Stimulated activated naive CD8-positive, alpha-beta T cell treated with anti-CD3 and anti-CD28 coated beads, Interleukin-15, Interleukin-2, amounts not matched to agents 100 ng/mL and 50 ng/mL, for 24 hours (primary cell): Measurements from ENCODE around the gene SELENON.

Experiments
- H3K27ac Mint-ChIP-seq: one replicate; pipeline ENCODE4 v1.8.0; 2021; ENCODE audit warnings: mild to moderate bottlenecking, mixed read lengths
- H3K27me3 Mint-ChIP-seq: one replicate; pipeline ENCODE4 v1.8.0; 2021; ENCODE audit warnings: mixed read lengths
- H3K36me3 Mint-ChIP-seq: one replicate; pipeline ENCODE4 v1.8.0; 2021; ENCODE audit warnings: low read depth, mixed read lengths
- H3K4me1 Mint-ChIP-seq: one replicate; pipeline ENCODE4 v1.8.0; 2021; ENCODE audit warnings: low read depth, mixed read lengths
- H3K4me3 Mint-ChIP-seq: one replicate; pipeline ENCODE4 v1.8.0; 2021; ENCODE audit warnings: mild to moderate bottlenecking, mixed read lengths
- H3K9me3 Mint-ChIP-seq: one replicate; pipeline ENCODE4 v1.8.0; 2021; ENCODE audit warnings: mixed read lengths

Gene SELENON

DNA sequence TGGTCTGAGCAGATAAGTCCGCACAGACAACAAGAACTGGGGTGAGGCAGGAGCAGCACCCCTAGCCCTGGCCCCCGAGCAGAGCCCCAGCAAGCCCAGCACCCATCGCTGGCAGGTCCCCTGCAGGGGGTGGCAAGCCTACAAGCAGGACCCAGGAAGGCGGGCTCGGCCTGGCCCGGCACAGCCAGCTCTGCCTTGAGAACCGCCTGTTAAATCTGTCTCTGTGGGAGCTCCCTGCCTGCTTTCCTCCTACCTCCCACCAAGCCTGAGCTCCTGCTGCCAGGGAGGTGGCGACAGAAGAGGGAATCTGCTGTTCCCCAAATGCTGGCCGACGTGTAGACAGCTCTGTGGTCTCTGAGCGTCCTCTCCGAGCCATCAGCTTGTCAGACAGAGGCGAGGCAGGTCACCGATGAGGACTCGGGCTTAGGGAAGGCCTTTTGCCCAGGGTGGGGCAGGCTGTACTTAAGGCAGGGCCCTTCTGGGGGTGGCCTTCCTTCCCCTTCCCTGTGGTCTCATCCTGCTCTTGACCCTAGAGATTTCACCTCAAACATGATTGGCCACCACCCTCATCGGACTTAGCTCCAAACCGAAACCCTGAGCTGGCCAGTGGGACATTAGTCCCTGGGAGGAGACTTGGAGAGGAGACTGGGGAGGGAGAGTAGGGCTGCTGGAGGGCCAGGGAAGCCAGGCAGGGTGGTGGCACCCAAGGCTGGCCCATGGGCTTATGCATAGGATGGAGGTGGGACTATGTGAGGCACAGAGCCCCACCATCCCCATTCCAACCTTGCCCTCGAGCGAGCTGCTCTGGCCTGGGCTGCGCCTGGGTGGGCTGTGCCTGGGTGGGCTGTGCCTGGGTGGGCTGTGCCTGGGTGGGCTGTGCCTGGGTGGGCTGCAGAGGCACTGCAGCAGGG, 7.7 kb downstream of the SELENON start:
- Mint-ChIP-seq H3K9me3 (no peaks in the 10 kb centered on the region), H3K4me3 (no peak overlapping the region), H3K36me3 (peaks cover 7% of the 10 kb centered on the region), H3K4me1 (peaks cover 18% of the 10 kb centered on the region), H3K27me3 (no peaks in the 10 kb centered on the region), H3K27ac (no peak overlapping the region)

DNA sequence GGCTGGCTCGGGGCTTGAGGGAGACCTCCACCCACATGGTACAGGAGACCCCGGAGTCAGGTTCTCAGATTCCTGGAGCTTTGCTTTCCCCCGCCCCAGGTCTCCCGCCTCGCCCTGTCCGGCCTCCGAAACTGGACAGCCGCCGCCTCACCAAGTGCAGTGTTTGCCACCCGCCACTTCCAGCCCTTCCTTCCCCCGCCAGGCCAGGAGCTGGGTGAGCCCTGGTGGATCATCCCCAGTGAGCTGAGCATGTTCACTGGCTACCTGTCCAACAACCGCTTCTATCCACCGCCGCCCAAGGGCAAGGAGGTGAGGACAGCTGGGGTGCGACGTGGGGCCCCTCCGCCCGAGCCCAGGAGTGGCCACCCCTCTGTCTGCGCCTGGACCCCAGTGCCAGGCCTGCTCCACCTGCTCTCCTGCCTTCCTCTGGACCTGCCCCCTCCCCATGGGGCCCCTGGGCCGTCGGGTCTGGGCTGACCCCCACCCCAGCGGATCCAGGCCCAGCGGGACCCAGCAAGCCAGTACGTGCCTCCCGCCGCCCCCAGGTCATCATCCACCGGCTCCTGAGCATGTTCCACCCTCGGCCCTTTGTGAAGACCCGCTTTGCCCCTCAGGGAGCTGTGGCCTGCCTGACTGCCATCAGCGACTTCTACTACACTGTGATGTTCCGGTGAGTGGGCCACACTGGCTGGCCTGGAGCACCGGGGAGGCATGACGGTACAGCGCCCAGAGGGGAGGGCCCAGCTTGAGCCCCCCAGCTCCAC, 8.7 kb downstream of the SELENON start:
- no peaks in the 10 kb centered on the region for H3K27me3 Mint-ChIP-seq
- H3K4me3 Mint-ChIP-seq: no peak overlapping the region
- peaks cover 7% of the 10 kb centered on the region for H3K36me3 Mint-ChIP-seq
- H3K27ac Mint-ChIP-seq: no peak overlapping the region
- peaks cover 11% of the 10 kb centered on the region for H3K4me1 Mint-ChIP-seq
- H3K9me3 Mint-ChIP-seq: no peaks in the 10 kb centered on the region

DNA sequence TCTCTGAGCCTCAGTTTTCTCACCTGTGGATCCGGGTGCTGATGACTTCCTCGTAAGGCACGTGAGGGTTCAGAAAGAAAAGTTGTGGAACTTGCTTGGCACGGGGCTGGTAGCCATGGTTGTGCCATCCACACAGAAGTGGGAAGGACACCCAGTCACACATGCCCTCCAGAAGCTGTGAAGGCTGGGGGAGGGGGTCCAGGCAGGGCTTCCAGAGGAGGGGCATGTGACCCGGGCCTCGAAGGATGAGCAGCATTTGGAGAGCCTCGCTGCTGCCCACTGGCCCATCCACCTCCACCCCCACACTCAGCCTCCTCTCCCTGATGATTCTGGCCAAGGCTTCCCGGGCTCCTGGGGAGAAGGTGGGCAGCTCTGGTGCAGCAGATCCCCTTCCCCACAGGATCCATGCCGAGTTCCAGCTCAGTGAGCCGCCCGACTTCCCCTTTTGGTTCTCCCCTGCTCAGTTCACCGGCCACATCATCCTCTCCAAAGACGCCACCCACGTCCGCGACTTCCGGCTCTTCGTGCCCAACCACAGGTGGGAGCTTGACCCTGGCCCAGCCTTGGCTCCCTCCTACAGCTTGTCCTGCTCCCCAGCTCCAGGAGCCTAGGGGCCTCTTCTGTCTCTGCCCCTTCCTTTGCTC, 9.4 kb downstream of the SELENON start:
- H3K4me3 Mint-ChIP-seq: no peak overlapping the region
- no peaks in the 10 kb centered on the region for H3K9me3 Mint-ChIP-seq
- no peaks in the 10 kb centered on the region for H3K27me3 Mint-ChIP-seq
- peaks cover 7% of the 10 kb centered on the region for H3K36me3 Mint-ChIP-seq
- peaks cover 6% of the 10 kb centered on the region for H3K4me1 Mint-ChIP-seq
- H3K27ac Mint-ChIP-seq: no peak overlapping the region

DNA sequence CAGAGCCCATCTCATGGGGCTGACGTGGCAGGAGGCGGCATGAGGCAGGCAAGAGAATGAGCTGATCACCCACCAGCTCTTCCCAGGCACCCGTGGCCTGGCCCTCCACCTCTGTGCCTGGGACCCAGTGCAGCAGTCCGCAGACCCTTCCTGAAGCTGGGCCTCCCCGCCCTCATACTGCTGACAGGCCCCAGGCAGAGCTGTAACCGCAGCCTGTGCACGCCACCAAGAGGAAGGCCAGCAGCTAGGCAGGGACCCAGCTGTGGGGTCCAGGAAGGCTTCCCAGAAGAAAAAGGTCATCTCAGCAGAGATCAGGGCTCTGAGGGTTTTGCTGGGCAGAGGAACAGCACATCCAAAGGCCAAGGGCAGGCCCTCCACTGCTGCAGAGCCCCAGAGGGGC, 9.9 kb downstream of the SELENON start:
- Mint-ChIP-seq H3K36me3 (peaks cover 7% of the 10 kb centered on the region), H3K4me1 (peaks cover under 1% of the 10 kb centered on the region), H3K4me3 (no peak overlapping the region), H3K27me3 (no peaks in the 10 kb centered on the region), H3K27ac (no peak overlapping the region), H3K9me3 (no peaks in the 10 kb centered on the region)

DNA sequence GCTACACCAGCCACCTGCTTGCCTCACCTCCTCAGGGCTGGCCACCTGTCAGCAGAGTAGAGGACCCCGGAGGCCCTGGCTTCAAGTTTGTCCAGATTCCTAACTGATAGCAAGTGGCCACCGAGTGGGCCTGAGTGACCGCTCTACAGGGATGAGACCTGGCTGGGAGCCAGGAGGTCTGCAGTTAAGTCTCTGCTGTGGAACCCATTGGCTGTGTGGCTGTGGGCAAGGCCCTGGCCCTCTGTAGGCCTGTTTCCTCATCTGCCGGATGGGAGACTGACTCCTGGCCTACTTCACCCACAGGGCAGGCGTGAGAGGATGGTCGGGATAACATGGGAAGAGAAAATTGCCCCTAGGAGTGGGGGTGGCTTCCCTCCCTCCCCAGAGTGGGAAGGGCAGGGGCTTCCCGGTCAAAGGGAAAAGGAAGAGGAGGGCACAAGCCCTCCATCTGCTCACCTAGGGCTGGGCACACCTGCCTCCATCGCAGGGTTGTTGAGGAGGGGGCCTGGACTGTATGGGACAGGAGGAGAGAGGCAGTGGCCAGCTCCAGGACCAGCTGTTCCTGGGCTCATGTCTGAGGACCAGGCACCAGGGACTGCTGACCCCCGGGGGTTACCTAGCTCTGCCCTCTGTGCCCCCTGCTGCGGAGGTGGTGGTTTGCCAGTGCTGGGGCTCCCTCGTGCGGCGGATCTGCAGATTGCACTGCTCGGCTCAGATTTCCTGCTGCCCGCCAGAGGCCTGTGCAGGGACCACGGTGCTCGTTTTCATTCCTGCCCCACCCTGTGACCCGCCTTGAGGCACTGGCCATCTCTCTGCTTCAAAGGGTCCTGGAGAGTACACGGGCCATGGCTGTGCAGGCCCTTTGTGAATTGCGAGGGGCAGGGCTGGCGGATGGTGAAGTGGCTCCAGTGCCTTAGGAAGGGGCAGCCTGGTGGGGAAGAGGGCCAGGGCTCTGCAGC, 10.6 kb downstream of the SELENON start:
- Mint-ChIP-seq H3K9me3 (no peaks in the 10 kb centered on the region), H3K4me3 (no peak overlapping the region), H3K27ac (no peak overlapping the region), H3K36me3 (peaks cover 4% of the 10 kb centered on the region), H3K27me3 (no peaks in the 10 kb centered on the region), H3K4me1 (no peaks in the 10 kb centered on the region)

DNA sequence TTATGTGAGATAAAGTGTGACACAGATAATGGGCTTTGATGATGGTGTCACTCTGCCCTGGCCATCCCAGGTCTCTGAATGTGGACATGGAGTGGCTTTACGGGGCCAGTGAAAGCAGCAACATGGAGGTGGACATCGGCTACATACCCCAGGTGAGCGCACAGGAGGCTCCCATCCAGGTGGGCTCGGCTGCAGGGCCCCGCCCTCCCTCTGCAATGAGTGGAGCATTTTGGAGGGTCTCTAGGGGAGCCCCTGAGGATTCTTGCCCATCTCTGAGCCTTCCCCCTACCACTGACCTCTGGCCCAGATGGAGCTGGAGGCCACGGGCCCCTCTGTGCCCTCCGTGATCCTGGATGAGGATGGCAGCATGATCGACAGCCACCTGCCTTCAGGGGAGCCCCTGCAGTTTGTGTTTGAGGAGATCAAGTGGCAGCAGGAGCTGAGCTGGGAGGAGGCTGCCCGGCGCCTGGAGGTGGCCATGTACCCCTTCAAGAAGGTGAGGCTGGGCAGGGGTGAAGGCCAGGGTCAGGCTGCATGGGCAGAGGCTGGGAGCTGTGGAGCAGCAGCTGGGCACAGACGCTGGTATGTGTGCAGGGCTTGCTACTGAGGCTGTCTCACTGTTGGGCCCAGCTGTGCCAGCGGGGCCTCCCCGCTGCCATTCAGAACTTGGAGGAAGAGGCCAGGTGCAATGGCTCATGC, 11.5 kb downstream of the SELENON start:
- H3K4me1 Mint-ChIP-seq: no peaks in the 10 kb centered on the region
- H3K9me3 Mint-ChIP-seq: no peaks in the 10 kb centered on the region
- H3K36me3 Mint-ChIP-seq: no peaks in the 10 kb centered on the region
- H3K4me3 Mint-ChIP-seq: no peak overlapping the region
- no peak overlapping the region for H3K27ac Mint-ChIP-seq
- no peaks in the 10 kb centered on the region for H3K27me3 Mint-ChIP-seq

DNA sequence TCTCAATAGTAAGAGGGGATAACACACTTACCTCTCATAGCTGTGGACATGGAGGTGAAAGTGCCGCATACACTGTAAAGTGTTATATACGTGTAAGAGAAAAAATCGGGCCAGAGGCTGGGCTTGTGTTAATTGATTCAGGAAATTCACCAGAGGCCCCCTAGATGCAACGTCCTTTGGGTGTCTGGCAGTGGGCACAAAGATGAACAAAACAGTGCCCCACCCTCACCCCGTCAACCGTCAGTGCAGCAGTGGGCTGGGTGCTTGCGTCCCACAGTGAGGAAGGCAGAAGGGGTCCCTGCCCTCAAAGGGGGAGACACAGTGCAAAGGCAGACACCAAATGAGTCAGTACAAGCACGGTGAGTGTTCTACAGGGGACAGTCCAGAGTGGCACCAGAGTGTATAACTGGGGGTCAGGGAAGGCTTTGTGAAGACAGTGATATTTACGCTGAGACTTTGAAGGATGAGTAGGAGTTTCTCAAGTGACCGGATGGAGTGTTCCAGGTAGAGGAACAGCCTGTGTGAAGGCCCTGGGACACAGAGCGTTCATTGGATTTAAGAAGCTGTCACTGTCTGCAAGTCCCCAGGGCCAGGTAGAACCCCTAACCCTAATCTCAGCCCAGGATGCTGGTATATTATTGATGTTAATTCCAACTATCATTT, 13.2 kb downstream of the SELENON start:
- H3K27me3 Mint-ChIP-seq: no peaks in the 10 kb centered on the region
- no peaks in the 10 kb centered on the region for H3K36me3 Mint-ChIP-seq
- H3K27ac Mint-ChIP-seq: no peak overlapping the region
- no peaks in the 10 kb centered on the region for H3K9me3 Mint-ChIP-seq
- H3K4me3 Mint-ChIP-seq: no peak overlapping the region
- peaks cover 2% of the 10 kb centered on the region for H3K4me1 Mint-ChIP-seq

DNA sequence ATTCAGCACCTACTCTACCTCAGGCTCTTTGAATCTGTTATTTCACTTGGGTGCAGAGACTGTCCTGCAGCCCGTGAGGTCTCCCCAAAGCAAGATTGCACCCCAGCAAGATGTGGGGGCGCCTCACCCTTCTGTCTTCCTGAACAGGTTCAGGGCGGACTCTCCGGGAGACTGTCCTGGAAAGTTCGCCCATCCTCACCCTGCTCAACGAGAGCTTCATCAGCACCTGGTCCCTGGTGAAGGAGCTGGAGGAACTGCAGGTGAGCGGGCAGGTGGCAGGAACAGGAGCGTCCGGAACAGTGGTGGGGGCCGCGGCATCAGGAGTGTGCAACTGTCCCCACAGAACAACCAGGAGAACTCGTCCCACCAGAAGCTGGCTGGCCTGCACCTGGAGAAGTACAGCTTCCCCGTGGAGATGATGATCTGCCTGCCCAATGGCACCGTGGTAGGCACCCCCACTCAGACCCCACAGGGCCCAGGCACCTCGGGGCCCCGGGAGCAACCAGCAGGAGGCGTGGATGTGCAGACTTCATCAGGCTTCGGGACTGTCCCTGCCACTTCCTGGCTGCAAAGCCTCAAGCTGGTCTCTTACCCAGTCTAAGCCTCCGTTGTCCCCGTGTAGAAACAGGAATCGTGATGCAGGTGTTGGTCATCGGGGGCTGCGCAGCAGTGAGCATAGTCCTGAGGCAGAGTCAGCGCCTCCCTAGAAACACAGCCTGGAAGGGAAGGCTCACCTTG, 13.9 kb downstream of the SELENON start:
- peaks cover 9% of the 10 kb centered on the region for H3K4me1 Mint-ChIP-seq
- no peaks in the 10 kb centered on the region for H3K36me3 Mint-ChIP-seq
- no peaks in the 10 kb centered on the region for H3K9me3 Mint-ChIP-seq
- no peak overlapping the region for H3K4me3 Mint-ChIP-seq
- no peak overlapping the region for H3K27ac Mint-ChIP-seq
- no peaks in the 10 kb centered on the region for H3K27me3 Mint-ChIP-seq

DNA sequence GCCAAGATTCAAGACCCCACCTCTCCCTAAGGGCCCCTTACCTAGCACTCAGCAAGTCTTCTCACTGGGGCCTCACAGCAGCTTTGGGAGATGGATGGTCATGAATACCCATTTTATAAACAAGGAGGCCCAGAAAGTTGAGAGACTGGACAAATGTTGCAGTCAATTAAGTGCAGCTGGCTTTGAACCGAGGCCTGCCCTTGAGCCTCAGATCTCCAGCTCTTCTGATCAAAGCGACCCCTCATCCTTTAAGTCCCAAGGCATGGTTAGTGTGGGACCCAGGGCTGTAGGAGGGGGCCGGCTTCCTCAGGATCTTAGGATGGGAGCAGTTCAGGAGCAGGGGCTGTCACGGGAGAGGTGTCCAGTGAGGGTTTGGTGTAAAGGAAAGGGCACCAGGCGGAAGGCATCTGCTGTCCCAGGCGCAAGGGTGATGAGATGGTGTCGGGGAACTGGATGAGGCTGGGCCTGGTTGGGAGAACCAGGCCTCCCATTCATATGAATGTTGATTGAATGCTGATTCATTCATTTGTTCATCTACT, 14.6 kb downstream of the SELENON start:
- Mint-ChIP-seq H3K27me3 (no peaks in the 10 kb centered on the region), H3K27ac (no peak overlapping the region), H3K4me3 (no peak overlapping the region), H3K4me1 (peaks cover 11% of the 10 kb centered on the region), H3K9me3 (no peaks in the 10 kb centered on the region), H3K36me3 (no peaks in the 10 kb centered on the region)

DNA sequence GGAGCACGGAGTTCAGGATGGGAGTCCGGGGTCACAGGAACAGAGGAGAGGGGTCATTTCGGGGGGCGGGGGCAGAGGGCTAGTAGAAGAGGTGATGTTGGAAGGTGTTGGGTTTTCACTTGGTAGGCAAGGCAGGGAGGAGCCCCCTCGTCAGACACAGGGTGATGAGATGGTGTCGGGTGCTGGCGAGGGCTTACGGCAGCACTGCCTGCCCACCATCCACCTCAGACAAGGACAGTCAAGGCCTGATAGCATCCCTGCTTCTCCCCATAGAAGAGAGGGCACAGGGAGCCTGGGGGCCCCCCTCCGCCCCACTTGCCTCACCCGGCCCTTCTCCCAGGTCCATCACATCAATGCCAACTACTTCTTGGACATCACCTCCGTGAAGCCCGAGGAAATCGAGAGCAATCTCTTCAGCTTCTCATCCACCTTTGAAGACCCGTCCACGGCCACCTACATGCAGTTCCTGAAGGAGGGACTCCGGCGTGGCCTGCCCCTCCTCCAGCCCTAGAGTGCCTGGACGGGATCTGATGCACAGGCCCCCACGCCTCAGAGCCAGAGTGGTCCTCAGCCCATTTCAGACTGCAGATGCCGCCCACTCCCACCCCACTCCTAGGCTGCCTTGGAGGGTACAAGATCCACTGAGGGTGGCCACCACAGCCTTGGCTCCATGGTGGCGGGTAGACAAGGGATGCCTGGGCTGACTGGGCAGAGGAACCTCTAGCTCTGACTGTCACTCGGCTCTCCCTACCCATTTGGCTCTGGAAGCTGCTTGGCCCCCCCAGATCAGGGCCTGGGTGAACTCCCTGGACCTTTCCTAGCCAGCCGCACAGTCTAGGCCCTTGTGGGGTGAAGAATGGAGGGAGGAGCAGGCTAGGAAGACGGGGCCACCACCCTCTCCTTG, 15.5 kb downstream of the SELENON start:
- Mint-ChIP-seq H3K27ac (no peak overlapping the region), H3K4me1 (peaks cover 11% of the 10 kb centered on the region), H3K9me3 (no peaks in the 10 kb centered on the region), H3K27me3 (no peaks in the 10 kb centered on the region), H3K36me3 (no peaks in the 10 kb centered on the region), H3K4me3 (no peak overlapping the region)

DNA sequence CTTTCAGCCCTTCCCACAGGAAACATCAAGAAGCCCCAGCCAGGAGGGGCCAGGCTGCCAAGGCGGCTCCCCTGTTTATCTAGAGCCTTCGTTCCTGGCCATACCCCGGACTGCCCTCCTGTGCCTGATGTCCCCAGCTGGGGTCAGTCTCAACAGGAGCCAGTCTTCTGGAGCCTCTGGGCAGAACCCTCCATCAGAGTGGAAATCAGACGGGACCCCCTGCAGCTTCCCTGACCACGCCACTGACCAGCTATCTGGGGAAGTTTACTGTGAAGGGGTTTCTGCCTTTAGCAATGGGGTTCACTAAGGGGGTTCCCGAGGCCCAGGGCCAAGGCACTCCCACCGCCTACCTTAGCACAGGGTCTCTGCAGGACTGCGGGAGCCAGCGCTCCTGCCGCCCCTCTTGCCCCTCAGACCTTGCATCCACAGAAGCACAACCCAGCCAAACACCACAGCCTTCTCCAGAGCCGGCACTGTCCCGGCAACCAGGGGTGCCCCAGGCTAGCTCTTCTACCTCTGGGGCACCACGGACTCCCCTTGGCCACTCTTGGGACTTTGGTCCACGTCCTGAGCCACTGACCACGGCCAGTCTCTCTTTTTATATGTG, 16.2 kb downstream of the SELENON start:
- no peak overlapping the region for H3K4me3 Mint-ChIP-seq

More for the DNA sequence above, 16.2 kb downstream of the SELENON start:
- H3K4me1 Mint-ChIP-seq: peaks cover 19% of the 10 kb centered on the region
- no peaks in the 10 kb centered on the region for H3K9me3 Mint-ChIP-seq
- H3K27ac Mint-ChIP-seq: no peak overlapping the region
- H3K36me3 Mint-ChIP-seq: no peaks in the 10 kb centered on the region
- H3K27me3 Mint-ChIP-seq: no peaks in the 10 kb centered on the region
